Activated gamma-delta T cell (primary cell): ENCODE data around the gene A1BG.

ENCODE experiments used
- DNase-seq: peaks from one replicate; lab custom pipeline; 2025; lab: John Stamatoyannopoulos, UW
- total RNA-seq, 2 donors: gene quantifications; one replicate each; lab custom pipeline; 2026; lab: John Stamatoyannopoulos, UW

A1BG gene
- total RNA-seq = 1.4 to 2.5 reads per million in 2 donors

- DNase-seq = no peak
Observed at GRCh38 chr19:58352760-58353671, at the start of gene A1BG. Gene A1BG, minus strand, starts transcription at chr19:58353492. Its CDS starts 55 bp downstream, at chr19:58353437.

GRCh38 chr19:58401840-58402421 lies 48.6 kb upstream of the A1BG start:
- no peak for DNase-seq

GRCh38 chr19:58400916-58401839 lies 47.9 kb upstream of the A1BG start:
- DNase-seq = peak; percentile 99

- no peak for DNase-seq
Observed at GRCh38 chr19:58400316-58400915, 47.1 kb upstream of the A1BG start.

GRCh38 chr19:58399903-58400302 lies 46.6 kb upstream of the A1BG start:
- DNase-seq = no peak

- no peak for DNase-seq
Observed at GRCh38 chr19:58398545-58398944, 45.3 kb upstream of the A1BG start.

- no peak for DNase-seq
Observed at GRCh38 chr19:58398087-58398486, 44.8 kb upstream of the A1BG start.

GRCh38 chr19:58397533-58398037 lies 44.3 kb upstream of the A1BG start:
- no peak for DNase-seq

- no peak for DNase-seq
Observed at GRCh38 chr19:58396691-58397532, 43.6 kb upstream of the A1BG start.

GRCh38 chr19:58395979-58396627 lies 42.8 kb upstream of the A1BG start:
- DNase-seq = no peak

- no peak for DNase-seq
Observed at GRCh38 chr19:58395220-58395978, 42.1 kb upstream of the A1BG start, which contains the start of gene RNF225. Gene RNF225, plus strand, starts transcription at chr19:58395656. Its CDS starts 434 bp downstream, at chr19:58396090.

GRCh38 chr19:58394821-58395219 lies 41.5 kb upstream of the A1BG start:
- no peak for DNase-seq

- DNase-seq = no peak
Observed at GRCh38 chr19:58393725-58394033, 40.4 kb upstream of the A1BG start.

- no peak for DNase-seq
Observed at GRCh38 chr19:58392945-58393724, 39.8 kb upstream of the A1BG start.

- DNase-seq = no peak
Observed at GRCh38 chr19:58388175-58388526, 34.9 kb upstream of the A1BG start.

- DNase-seq = no peak
Observed at GRCh38 chr19:58387338-58388174, 34.3 kb upstream of the A1BG start.

- DNase-seq = peak; percentile 84
Observed at GRCh38 chr19:58386576-58387337, 33.5 kb upstream of the A1BG start, which contains the start of gene RPS5. Gene RPS5, plus strand, starts transcription at chr19:58387269. Its CDS starts 869 bp downstream, at chr19:58388138.
